ENCODE results near the gene TMEM187. TPM values are rescaled to one million over a fixed set of nuclear protein-coding genes. Genes with fewer than 3 reads are reported as not detected.

Gene TMEM187
- polyA plus RNA-seq, 1 donor, result 2.8 TPM

DNA sequence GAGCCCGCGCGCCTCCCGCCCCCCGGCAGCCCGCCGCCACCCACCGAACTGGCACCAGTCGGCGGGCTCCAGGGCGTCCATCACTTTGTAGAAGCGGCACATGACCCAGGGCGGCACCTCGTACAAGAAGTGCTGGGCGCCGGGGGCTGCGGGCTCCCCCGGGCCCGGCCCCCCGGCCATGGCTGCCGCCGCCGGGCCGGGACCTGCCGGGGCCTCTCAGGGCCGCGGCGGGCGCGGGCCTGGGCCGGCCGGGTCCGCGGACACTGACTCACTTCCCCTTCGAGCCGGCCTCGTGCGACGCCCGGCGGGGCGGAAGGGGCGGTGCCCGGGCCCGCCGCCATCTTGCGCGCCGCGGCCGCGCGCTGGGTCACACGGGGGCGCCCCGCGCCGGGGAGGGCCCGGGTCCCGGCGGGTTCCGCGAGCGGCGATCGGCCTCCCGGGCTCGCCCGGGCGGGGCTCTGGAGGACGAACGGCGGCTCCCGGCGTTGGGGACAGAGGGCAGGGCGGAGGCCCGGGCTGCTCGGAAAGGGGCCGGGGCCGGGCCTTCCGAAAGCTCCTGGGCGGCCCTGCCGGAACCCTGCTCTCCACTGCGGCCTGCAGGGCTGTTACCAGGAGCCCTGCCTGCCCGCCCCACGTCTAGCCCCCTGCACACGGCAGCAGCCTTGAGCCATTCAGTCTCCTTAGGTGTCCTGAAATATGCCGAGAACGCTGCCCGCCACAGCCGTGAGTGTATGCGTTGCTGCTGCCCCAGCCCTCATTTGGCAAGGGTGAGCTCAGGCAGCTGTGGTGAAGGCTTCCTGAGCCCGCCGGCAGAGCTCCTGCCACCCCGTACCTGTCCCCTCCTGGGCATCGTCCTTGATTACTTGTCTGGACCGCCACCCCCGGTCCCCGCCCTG, 47.3 kb downstream of the TMEM187 start, which contains the start of gene IRAK1:
Gene IRAK1, minus strand, starts transcription at position 270 of the 896 bp plus-strand sequence. Its CDS starts 90 bp downstream, at position 180.
- no peak for DNase-seq (ENCODE audit: low read depth)

DNA sequence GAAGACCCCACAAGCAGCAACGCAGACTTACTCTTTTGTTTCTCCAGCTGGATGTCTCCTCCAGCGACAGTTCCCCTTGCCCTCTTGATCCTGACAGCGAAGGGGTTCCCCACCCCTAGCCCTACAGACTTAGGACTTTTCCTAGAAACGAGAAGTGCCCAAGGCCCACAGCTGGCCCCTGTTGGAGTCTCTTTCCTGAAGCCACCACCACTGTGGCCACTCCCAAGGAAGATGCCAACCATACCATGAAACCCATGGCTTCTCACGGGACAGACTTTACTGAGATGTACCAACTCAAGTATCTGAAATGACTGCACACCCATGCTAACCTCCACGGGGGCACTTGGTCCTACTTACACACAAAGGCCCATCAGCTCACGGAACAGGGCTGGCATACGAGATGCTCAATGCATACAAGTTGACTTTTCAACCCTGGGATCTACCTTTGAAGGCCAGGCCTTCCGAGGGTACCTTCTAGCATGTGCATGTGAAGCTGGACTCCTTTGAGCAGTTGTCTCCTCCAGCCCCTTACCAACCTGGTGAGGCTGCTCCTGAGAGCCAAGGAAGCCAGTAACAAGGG, 48.1 kb downstream of the TMEM187 start:
- no peak for DNase-seq (ENCODE audit: low read depth)

DNA sequence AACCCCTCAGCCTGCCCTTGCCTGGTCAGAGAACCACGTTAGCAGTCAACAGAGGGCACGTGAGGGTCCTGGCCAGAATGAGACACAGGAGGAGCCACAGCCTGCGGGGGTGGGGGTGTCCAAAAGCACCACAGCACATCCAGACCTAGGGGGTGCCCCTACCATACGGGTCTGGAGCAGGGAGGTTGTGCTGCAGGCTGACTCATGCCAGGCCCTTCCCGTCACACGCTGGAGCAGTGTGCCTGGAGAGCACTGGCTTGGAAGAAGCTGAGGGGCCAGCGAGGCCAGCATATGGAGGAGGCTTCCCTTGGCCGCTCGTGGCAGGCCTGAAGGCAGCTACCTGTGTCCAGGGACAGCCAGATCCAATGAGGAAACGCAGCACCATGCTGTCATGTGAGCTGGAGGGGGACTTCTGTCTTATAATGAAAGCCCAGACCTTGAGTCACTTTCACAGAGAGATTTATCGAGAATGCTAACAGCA, 48.6 kb downstream of the TMEM187 start:
- no peak for DNase-seq (ENCODE audit: low read depth)

DNA sequence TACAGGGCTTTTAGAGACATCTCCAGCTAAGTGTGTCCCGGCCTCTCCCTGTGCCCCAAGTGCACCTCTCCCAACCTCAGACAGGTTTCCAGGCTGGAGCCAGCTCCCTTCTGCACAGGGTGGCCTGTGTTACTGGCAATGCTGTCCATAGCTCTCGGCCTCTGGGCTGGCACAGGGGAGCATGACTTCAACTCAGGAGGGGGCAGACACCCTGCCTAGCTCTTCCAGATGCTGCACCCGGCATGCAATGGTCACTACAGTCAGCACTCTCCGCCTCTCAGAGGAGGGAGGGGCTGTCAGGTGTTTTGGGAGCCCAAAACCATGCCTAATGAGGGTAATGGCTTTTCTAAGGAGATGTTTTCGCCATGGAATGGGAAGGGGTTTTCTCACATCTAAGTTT, 49.6 kb downstream of the TMEM187 start:
- DNase-seq (ENCODE audit: low read depth), result no peak

DNA sequence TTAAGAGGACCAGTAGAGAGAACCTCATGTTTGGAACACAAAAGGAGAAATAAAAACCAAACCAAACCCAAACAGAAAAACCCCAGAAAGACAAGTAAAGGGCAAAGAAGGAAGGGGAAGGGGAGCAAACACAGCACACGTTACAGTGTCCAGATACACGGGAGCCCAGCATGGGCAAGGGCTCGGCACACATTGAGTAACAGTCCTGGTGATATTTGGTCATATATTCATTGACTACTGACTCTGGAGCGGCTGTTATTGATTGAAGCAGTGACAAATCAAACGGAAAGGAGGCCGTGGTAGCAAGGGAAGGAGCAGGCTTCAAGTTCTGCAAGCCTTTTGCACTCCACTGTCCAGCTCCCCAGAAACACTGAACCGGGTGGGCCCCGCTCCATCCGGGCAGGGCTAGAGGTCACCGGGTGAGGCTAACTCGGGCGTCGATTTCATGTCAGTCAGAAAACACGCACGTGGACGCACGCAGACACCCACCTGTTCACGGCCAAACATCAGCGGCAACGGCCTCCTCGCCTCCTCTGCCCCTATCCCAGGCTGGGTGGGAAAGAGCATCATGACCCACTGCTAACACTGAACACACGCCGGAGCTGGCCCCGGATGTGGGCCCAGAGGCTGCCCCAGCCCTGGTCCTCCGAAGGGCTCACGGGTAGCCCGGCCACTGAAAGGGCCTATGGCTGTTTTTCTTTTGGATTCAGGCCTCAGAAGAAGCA, 50.9 kb downstream of the TMEM187 start:
- DNase-seq (ENCODE audit: low read depth), result no peak

DNA sequence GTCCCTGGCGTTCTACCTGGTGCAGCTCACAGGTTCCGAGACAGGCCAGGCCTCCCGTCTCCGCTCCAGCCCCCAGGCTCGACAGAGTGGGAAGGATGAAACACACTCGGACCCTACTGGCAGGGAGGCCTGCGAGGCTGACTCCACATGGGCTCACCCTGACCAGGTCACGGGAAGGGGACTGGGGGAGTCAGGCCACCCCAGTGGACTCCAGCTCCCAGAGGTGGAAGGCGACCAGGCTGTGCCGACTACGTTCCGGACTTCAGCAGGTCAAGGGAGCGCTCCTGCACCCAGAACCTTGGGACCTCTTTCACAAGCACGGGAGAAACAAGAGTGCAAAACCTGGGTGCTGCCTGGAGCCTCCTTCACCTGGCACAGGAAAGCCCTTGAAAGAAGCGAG, 51.7 kb downstream of the TMEM187 start:
- no peak for DNase-seq (ENCODE audit: low read depth)

DNA sequence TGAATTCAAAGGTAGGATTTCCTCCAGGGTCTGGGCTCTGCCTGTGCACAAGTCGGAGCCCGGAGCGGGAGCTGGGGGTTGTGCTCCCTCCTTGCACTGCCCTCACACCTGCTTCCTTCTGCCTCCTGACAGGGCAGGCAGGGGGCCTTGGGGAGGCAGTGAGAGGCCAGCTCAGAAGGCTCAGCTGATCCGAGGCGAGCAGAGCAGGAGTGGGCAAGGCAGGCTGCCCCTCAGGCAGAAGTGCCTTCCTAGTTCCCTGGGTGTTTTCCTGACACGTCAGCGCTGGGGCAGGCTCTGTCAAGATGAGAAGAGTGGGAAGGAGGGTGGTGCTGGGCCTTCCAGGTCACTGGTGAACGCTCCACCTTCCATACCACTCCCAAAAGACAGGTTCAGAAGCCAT, 52.7 kb downstream of the TMEM187 start:
- no peak for DNase-seq (ENCODE audit: low read depth)

DNA sequence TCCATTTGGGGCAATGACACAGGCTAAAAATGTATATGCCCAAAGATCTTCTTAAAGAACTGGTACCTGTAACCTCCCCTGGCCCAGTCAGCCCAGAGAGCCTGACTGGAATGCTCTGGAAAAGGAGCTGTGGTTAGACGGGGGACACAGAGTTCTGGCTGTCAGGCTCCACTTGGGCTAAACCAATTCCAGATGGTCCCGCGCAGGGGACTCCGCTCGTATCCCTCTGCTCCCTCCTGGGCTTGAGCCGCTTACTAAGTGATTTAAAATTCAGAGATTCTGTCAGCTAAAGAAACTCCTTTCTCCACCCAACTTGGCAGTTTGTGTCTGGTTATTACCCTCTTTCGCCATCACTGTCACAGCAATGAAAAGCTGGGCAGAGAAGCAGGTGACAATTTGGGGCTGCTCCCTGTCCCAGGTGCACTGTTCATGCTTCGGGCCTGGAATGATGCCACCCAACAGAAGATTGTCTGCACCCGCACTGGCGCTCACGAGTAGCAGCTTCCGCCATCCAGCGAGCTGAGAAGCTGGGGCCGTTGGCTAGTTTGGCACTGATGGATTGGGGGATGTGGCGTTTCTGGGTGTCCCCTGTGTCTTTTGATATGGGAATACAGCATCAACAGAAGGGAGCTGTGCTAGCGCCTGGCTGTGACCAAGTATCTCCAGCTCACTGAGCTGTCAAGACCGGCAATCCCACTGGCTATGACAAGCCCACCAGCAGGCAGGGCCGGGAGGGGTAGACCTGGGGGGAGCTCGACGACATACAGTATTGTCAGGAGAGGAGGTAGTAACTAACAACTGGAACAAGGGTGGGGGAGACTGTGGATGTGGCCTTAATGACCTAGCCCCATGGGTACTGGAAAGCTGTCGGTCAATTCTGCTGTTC, 53.8 kb downstream of the TMEM187 start:
- DNase-seq (ENCODE audit: low read depth), result no peak

DNA sequence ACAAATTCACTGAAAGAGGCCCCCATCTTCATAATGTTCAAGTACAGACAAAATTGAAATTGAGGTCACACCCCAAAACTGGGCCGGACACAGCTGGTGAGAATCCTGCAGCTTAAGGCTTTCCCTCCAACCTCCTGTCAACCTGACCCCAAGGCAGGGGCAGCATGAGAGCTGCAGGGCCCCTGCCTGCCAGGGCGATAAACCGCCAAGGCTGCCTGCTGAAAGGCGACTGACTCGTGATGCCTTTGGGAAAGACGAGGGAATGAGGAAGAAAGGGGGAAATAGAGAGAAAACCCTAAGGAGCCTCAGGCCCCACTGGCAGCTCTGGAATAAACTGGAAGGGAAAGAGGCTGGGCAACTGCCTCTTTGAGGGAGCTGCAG, 54.5 kb downstream of the TMEM187 start:
- no peak for DNase-seq (ENCODE audit: low read depth)

DNA sequence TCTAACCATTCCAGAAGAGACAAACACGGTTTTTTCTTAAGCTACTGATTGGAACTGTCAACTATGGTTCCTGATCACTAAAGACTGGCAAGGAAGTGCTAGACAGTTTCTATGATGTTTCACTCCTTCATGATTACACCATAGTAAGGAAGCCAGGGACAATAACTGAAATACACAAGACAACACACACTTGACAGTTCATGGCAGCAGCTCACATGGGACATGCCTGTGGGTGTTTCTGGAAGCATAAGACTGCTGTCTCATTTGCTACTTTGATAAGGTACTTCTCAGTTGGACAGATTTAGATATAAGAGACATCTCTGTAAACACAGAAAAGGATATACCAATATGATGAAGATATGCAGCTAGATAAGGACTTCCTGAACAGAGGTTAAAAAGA, 55.4 kb downstream of the TMEM187 start:
- DNase-seq (ENCODE audit: low read depth), result no peak

DNA sequence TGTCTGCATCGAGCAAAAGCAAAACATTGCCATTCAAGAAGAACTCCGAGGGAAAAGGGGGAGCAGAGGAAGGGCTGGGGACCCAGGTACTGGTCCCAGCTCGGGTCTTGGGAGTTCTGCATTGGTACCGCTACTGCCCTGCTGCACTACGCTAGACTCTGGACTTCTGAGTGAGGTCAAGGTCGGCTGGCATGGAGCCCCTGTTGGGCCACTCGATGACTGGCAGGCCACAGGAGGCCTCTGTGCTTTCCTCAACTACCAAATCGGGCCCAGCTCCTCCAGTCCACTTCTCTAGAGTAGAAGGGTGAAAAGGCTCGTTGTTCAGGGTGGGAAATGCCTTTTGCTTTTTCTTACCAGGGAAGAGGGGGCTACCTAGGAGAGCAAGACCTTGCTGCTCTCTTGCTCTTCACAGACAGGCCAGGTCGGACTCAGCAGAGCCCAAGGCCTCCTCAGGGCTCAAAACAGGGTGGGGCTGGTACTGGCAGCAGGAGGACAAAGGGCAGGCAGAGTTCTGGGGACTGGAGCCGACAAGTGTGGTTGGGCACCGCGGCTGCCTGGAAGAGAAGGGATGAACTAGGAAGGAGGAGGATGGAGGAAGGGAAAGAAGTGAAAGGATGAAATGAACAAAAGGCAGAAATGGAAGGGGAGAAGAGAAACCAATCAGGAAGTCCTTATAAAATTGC, 56.1 kb downstream of the TMEM187 start:
- DNase-seq (ENCODE audit: low read depth), result no peak

DNA sequence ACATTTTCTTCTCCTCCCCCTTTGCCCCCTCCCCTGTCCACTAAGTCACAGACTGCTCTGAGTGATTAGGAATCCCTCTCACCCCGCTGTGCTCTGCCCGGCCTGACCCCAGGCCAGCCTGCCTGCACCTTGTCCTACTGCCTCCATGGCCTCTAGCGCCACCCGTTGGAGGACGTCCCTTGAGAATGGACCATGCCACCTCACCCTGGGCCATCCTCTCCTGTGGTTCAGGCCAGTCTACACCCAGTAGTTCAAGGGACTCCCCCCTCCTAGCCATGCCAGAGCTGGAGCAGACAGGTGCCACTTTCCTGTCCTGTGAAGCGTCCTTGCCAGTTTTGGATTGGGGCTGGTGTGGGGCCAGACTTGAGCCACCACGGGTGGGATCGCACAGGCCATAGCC, 56.9 kb downstream of the TMEM187 start:
- DNase-seq (ENCODE audit: low read depth), result no peak

DNA sequence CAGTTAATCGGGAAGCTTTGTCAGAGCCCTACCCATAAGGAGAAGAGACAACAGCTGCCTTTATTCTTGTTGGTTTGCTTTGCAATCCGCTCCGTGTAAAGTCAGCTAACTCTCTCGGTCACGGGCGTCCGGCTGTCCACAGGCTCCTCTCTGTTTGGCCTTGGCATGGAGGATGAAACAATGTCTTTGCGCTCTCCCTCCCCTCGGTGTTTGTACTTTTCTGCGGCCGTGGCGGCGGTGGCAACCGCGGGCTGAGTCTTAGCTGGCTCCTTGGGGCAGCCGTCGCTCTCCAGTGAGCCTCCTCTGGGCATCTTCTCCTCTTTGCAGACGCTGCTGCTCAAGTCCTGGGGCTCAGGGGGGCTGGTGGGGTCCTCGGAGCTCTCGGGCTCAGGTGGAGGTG, 57.7 kb downstream of the TMEM187 start:
- DNase-seq (ENCODE audit: low read depth), result no peak

DNA sequence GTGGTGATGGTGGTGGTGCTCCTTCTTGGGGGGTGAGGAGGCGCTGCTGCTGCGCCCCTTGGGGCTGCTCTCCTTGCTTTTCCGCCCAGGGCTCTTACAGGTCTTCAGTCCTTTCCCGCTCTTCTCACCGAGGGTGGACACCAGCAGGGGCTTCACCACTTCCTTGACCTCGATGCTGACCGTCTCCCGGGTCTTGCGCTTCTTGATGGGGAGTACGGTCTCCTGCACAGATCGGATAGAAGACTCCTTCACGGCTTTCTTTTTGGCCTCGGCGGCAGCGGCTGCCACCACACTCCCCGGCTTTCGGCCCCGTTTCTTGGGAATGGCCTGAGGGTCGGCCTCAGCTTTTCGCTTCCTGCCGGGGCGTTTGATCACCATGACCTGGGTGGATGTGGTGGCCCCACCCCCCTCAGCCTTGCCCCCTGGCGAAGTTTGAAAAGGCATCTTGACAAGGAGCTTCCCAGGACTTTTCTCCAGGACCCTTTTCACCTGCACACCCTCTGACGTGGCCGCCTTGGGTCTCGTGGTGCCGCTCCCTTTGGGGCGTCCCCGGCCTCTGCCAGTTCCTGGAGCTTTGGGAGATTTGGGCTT, 58.3 kb downstream of the TMEM187 start:
- no peak for DNase-seq (ENCODE audit: low read depth)

DNA sequence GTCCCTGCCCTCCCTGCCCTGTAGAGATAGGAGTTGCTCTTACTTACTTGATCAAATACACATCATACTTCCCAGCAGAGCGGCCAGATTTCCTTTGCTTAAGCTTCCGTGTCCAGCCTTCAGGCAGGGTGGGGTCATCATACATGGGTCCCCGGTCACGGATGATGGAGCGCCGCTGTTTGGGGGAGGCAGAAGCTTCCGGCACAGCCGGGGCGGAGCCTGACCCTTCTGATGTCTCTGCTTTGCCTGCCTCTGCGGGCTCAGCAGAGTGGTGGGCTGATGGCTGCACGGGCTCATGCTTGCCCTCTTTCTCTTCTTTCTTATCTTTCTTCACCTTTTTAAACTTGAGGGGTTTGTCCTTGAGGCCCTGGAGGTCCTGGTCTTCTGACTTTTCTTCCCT, 59.6 kb downstream of the TMEM187 start:
- no peak for DNase-seq (ENCODE audit: low read depth)

DNA sequence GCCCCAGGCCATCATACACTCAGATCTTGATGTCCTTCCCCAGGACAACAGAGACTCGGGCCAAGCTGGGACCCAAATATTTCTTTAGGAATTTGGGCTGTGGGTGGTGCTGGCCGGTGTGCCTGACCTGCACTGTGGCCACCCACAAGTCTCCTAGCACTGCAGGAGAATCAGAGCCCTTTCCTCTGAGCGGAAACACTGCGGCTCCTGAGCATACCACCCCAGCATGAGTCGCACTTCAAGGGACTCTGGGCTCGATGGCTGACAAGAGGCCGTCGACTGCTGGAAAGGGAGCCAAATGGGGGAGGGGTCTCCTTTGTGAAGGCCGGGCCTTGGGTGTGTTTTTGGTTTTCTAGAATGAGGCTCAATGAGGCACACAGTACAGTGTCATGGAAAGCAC, 60.1 kb downstream of the TMEM187 start:
- no peak for DNase-seq (ENCODE audit: low read depth)

Measured in forelimb muscle (tissue), 1 donor.